Measurements from ENCODE around the gene TMEM131. TPM values are rescaled to one million over a fixed set of nuclear protein-coding genes. Genes with fewer than 3 reads are reported as not detected.

The TMEM131 gene
- total RNA-seq, 1 experiment from 2014 or later, result 21.9 TPM

DNA sequence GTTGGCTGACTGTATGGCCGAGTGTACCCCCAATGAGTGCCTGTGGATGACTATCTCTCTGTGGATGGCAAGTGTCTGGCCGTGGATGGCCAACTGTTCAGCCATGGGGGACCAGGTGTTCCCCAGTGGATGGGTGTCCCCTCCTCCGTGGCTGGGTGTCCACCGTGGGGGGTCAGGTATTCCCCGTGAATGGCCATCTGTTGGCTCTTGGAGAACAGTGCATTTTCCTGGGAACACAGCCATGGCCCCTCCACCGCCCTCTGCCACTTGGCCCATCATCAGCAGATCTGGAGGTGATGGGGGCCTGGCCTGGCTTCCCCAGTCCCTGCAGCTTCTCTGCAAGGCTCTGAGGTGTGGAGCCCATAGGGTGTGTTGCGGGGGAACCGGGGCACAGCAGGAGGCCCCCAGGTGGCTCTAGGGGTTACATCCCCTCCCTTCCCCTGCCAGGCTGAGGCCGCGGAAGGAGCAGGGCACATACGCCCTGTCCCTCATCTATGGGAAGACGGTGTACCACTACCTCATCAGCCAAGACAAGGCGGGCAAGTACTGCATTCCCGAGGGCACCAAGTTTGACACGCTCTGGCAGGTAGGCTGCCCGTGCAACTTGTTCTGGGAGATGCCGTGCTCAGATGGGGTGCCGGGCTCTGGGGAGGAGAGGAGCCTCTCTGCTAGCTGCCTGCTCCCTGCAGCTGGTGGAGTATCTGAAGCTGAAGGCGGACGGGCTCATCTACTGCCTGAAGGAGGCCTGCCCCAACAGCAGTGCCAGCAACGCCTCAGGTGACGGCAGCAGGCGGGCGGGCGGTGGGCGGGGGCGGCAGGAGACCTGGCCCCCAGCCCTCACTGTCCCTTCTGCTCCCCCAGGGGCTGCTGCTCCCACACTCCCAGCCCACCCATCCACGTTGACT is 263.1 kb downstream of the TMEM131 start (continued):
- TF ChIP-seq, protein P1, sequence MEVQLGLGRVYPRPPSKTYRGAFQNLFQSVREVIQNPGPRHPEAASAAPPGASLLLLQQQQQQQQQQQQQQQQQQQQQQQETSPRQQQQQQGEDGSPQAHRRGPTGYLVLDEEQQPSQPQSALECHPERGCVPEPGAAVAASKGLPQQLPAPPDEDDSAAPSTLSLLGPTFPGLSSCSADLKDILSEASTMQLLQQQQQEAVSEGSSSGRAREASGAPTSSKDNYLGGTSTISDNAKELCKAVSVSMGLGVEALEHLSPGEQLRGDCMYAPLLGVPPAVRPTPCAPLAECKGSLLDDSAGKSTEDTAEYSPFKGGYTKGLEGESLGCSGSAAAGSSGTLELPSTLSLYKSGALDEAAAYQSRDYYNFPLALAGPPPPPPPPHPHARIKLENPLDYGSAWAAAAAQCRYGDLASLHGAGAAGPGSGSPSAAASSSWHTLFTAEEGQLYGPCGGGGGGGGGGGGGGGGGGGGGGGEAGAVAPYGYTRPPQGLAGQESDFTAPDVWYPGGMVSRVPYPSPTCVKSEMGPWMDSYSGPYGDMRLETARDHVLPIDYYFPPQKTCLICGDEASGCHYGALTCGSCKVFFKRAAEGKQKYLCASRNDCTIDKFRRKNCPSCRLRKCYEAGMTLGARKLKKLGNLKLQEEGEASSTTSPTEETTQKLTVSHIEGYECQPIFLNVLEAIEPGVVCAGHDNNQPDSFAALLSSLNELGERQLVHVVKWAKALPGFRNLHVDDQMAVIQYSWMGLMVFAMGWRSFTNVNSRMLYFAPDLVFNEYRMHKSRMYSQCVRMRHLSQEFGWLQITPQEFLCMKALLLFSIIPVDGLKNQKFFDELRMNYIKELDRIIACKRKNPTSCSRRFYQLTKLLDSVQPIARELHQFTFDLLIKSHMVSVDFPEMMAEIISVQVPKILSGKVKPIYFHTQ (CRISPR knock-in tag; IDR thresholded peaks at IDR 0.05), result no peak
- TF ChIP-seq TCF7 (CRISPR knock-in tag; IDR thresholded peaks at IDR 0.05; ENCODE audit: low read depth) (no peak), ESRRA (CRISPR knock-in tag; IDR thresholded peaks at IDR 0.05; ENCODE audit: borderline replicate concordance) (no peak)
- TF ChIP-seq, protein P2, sequence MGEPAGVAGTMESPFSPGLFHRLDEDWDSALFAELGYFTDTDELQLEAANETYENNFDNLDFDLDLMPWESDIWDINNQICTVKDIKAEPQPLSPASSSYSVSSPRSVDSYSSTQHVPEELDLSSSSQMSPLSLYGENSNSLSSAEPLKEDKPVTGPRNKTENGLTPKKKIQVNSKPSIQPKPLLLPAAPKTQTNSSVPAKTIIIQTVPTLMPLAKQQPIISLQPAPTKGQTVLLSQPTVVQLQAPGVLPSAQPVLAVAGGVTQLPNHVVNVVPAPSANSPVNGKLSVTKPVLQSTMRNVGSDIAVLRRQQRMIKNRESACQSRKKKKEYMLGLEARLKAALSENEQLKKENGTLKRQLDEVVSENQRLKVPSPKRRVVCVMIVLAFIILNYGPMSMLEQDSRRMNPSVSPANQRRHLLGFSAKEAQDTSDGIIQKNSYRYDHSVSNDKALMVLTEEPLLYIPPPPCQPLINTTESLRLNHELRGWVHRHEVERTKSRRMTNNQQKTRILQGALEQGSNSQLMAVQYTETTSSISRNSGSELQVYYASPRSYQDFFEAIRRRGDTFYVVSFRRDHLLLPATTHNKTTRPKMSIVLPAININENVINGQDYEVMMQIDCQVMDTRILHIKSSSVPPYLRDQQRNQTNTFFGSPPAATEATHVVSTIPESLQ (CRISPR knock-in tag; IDR thresholded peaks at IDR 0.05), result no peak
- TF ChIP-seq, protein P3, sequence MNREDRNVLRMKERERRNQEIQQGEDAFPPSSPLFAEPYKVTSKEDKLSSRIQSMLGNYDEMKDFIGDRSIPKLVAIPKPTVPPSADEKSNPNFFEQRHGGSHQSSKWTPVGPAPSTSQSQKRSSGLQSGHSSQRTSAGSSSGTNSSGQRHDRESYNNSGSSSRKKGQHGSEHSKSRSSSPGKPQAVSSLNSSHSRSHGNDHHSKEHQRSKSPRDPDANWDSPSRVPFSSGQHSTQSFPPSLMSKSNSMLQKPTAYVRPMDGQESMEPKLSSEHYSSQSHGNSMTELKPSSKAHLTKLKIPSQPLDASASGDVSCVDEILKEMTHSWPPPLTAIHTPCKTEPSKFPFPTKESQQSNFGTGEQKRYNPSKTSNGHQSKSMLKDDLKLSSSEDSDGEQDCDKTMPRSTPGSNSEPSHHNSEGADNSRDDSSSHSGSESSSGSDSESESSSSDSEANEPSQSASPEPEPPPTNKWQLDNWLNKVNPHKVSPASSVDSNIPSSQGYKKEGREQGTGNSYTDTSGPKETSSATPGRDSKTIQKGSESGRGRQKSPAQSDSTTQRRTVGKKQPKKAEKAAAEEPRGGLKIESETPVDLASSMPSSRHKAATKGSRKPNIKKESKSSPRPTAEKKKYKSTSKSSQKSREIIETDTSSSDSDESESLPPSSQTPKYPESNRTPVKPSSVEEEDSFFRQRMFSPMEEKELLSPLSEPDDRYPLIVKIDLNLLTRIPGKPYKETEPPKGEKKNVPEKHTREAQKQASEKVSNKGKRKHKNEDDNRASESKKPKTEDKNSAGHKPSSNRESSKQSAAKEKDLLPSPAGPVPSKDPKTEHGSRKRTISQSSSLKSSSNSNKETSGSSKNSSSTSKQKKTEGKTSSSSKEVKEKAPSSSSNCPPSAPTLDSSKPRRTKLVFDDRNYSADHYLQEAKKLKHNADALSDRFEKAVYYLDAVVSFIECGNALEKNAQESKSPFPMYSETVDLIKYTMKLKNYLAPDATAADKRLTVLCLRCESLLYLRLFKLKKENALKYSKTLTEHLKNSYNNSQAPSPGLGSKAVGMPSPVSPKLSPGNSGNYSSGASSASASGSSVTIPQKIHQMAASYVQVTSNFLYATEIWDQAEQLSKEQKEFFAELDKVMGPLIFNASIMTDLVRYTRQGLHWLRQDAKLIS (CRISPR knock-in tag; IDR thresholded peaks at IDR 0.05; ENCODE audit: borderline replicate concordance), result no peak

DNA sequence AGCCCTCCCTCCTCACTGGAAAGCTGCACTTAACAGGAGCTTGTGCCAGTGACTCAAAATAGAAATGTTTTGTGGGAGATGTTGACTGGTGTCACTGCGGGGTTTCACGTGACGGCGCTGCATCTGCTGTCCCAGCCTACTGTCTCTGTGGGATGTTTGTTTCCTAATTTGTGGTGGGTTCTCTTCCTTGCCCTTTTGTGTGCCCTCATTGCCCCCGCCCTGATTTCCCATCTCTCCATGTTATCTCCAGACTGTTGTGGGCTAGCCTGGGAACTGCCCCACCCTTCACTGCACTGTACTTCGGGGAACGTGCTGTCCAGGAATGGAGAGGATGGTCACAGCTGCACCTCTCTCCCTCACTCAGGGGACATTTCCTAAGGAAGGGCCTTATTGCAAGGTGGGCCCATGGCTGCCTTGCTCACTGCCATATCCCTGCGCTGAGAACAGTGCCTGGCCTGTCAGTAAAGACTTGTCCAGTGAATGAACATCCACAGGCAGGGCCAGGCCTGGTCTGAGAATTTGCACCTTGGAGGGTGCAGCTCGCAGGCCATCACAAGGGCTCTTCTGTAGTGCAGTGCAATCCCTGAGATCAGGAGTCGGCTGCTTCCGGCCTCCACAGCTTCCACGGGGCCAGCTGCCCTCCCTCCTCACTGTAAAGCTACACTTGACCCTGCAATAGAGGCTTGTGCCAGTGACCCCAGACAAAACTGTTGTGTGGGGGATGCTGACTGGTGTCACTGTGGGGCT is 264.3 kb downstream of the TMEM131 start:
- ATAC-seq (no peak), DNase-seq (ENCODE audit: low spot score) (no peak)
- TF ChIP-seq, protein P4, sequence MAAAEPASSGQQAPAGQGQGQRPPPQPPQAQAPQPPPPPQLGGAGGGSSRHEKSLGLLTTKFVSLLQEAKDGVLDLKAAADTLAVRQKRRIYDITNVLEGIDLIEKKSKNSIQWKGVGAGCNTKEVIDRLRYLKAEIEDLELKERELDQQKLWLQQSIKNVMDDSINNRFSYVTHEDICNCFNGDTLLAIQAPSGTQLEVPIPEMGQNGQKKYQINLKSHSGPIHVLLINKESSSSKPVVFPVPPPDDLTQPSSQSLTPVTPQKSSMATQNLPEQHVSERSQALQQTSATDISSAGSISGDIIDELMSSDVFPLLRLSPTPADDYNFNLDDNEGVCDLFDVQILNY (CRISPR knock-in tag; IDR thresholded peaks at IDR 0.05), result no peak
- TF ChIP-seq, protein P5, sequence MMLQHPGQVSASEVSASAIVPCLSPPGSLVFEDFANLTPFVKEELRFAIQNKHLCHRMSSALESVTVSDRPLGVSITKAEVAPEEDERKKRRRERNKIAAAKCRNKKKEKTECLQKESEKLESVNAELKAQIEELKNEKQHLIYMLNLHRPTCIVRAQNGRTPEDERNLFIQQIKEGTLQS (CRISPR knock-in tag; conservative IDR thresholded peaks at IDR 0.05), result no peak
- no peak overlapping the region for H3K4me3 Mint-ChIP-seq
- no peaks in the 10 kb centered on the region for H3K36me3 Mint-ChIP-seq
- H3K27me3 Mint-ChIP-seq (ENCODE audit: low read depth), result no peaks in the 10 kb centered on the region; the same call in 1 of the 2 replicates
- H3K27ac Mint-ChIP-seq, result no peak overlapping the region
- H3K9me3 Mint-ChIP-seq, result peaks cover 15% of the 10 kb centered on the region
- POLR2A ChIA-PET, result no interaction called here
- H3K4me1 Mint-ChIP-seq, result no peaks in the 10 kb centered on the region
- CTCF ChIA-PET, result no interaction called here

DNA sequence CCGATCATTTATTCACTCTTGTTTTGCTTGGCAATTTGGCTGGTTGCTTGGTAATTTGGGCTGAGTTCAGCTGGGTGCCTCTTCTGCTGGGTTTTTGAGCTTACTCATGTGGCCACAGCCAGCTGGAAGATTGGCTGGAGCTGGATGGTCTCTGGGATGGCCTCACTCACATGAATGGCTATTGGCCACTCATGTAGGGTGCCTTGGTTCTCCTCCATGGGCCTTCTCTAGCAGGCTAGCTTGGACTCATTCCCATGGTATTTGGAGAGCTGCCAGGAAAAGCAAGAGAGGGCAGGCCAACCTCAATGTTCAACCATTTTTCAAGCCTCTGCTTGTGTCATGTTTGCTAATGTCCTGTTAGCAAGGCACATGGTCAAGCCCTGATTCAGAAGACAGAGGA is 265.5 kb downstream of the TMEM131 start:
- H3K36me3 Mint-ChIP-seq, result no peaks in the 10 kb centered on the region
- H3K4me1 Mint-ChIP-seq, result no peaks in the 10 kb centered on the region
- H3K27me3 Mint-ChIP-seq (ENCODE audit: low read depth), result no peaks in the 10 kb centered on the region; the same call in 1 of the 2 replicates
- H3K4me3 Mint-ChIP-seq, result no peak overlapping the region
- ATAC-seq (no peak), DNase-seq (ENCODE audit: low spot score) (no peak)
- TF ChIP-seq ZNF416 (CRISPR knock-in tag; IDR thresholded peaks at IDR 0.05), result no peak
- no peak for TF ChIP-seq ZNF138 (CRISPR knock-in tag; conservative IDR thresholded peaks at IDR 0.05)
- TF ChIP-seq NR1H2 (CRISPR knock-in tag; IDR thresholded peaks at IDR 0.05), result no peak
- TF ChIP-seq ZNF671 (CRISPR knock-in tag; IDR thresholded peaks at IDR 0.05), result no peak
- no peak overlapping the region for H3K27ac Mint-ChIP-seq
- ChIA-PET POLR2A (no interaction called here), CTCF (interaction anchor here (0.6 to 3.6 kb wide), 3 partner anchors 10 to 140 kb away, joined by 3 to 17 read pairs (median 3); no protein-coding TSS in a partner anchor)
- H3K9me3 Mint-ChIP-seq, result peaks cover 15% of the 10 kb centered on the region

All from WTC11 (cell line).